HEK293 (cell line): ENCODE results near the gene LSM5.

Source experiments
- KLF7 ChIP-seq: fragments of 450-650 bp; formaldehyde crosslinking; IDR thresholded peaks from 2 replicates; pipeline ENCODE4 v1.5.1; 2016; ENCODE audit warnings: missing biosample characterization, missing genetic modification characterization, borderline replicate concordance
- REST ChIP-seq: fragments of 450-650 bp; formaldehyde crosslinking; IDR thresholded peaks from 2 replicates; pipeline ENCODE4 v1.5.1; 2016; ENCODE audit warnings: missing biosample characterization, missing genetic modification characterization
- TRIM28 ChIP-seq: IDR thresholded peaks from 2 replicates; pipeline ENCODE4 v1.6.1; 2011; ENCODE audit warnings: low read length, control low read depth, borderline replicate concordance
- ZBTB21 ChIP-seq: fragments of 450-650 bp; formaldehyde crosslinking; IDR thresholded peaks from 2 replicates; pipeline ENCODE4 v1.5.1; 2017; ENCODE audit warnings: missing biosample characterization, missing genetic modification characterization
- ZFP37 ChIP-seq: fragments of 450-650 bp; formaldehyde crosslinking; IDR thresholded peaks from 2 replicates; pipeline ENCODE4 v1.5.1; 2016; ENCODE audit warnings: missing biosample characterization, missing genetic modification characterization
- ZNF184 ChIP-seq: fragments of 450-650 bp; IDR thresholded peaks from 2 replicates; pipeline ENCODE4 v1.5.1; 2018; ENCODE audit warnings: missing biosample characterization, mild to moderate bottlenecking, missing genetic modification characterization
- ZNF530 ChIP-seq: fragments of 450-650 bp; formaldehyde crosslinking; IDR thresholded peaks from 2 replicates; pipeline ENCODE4 v1.5.1; 2016; ENCODE audit warnings: low read depth, missing biosample characterization, missing genetic modification characterization
- ZNF76 ChIP-seq: fragments of 450-650 bp; formaldehyde crosslinking; IDR thresholded peaks from 2 replicates; pipeline ENCODE4; 2016; ENCODE audit warnings: low read depth, missing biosample characterization, missing genetic modification characterization, borderline replicate concordance
- TF ChIP-seq, protein P1 (sequence below): fragments of 450-650 bp; formaldehyde crosslinking; IDR thresholded peaks from 2 replicates; pipeline ENCODE4 v1.5.1; 2016; ENCODE audit warnings: missing biosample characterization, missing genetic modification characterization

- TF ChIP-seq ZFP37 (0 out of 2 replicates have a peak, but pooled peaks have one; percentile 29), ZBTB21 (tag by site-specific recombination) (no peak), ZNF76 (peak; percentile 52; the same call in 1 of the 2 replicates), ZNF184 (tag by site-specific recombination) (no peak), TRIM28 (no peak), REST (tag by site-specific recombination) (no peak), ZNF530 (tag by site-specific recombination) (no peak), KLF7 (tag by site-specific recombination) (no peak)
- TF ChIP-seq, protein P1, sequence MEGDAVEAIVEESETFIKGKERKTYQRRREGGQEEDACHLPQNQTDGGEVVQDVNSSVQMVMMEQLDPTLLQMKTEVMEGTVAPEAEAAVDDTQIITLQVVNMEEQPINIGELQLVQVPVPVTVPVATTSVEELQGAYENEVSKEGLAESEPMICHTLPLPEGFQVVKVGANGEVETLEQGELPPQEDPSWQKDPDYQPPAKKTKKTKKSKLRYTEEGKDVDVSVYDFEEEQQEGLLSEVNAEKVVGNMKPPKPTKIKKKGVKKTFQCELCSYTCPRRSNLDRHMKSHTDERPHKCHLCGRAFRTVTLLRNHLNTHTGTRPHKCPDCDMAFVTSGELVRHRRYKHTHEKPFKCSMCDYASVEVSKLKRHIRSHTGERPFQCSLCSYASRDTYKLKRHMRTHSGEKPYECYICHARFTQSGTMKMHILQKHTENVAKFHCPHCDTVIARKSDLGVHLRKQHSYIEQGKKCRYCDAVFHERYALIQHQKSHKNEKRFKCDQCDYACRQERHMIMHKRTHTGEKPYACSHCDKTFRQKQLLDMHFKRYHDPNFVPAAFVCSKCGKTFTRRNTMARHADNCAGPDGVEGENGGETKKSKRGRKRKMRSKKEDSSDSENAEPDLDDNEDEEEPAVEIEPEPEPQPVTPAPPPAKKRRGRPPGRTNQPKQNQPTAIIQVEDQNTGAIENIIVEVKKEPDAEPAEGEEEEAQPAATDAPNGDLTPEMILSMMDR (tag by site-specific recombination) = peak; percentile 16; the same call in 1 of the 2 replicates
Measured at GRCh38 chr7:32495298-32496051, 5.3 kb upstream of the LSM5 start, which contains the start of gene AVL9.
